Endothelial cell of umbilical vein (primary cell): ENCODE measurements around the gene CDX1. TPM values are rescaled to one million over a fixed set of nuclear protein-coding genes. Genes with fewer than 3 reads are reported as not detected.

Source experiments
- BruUV-seq: library from RNA; stranded (reverse); fragments of 400-500 nt; replicated peaks from 2 replicates; lab custom pipeline; 2021; lab: Mats Ljungman, UMichigan
- CTCF ChIA-PET: fragments of 300-600, 350-600 bp; sonication (Branson Sonifier 250); formaldehyde crosslinking; loops from one replicate; lab custom pipeline; 2021; ENCODE audit warnings: antibody characterized with exemption, inconsistent platforms; lab: Charles Lee
- POLR2A ChIA-PET: fragments of 300-600, 350-600 bp; sonication (Branson Sonifier 250); formaldehyde crosslinking; loops from one replicate; lab custom pipeline; 2021; ENCODE audit warnings: antibody characterized with exemption, inconsistent platforms; lab: Charles Lee
- DNase-seq: peaks from one replicate; pipeline ENCODE4 v3.0.0-alpha.2; 2011; ENCODE audit warnings: low read depth, low spot score
- FAIRE-seq: peaks from 2 replicates; lab custom pipeline; 2011; peaks lifted over from hg19 to GRCh38; lab: Jason Lieb, UNC
- H2AFZ ChIP-seq: 2 replicates; pipeline ENCODE4 v1.6.0; 2012; ENCODE audit warnings: low read depth, low read length, control low read depth, inconsistent platforms
- H3K27ac ChIP-seq: 2 replicates; pipeline ENCODE4 v1.5.1; 2011; ENCODE audit warnings: low read depth, mild to moderate bottlenecking, control low read depth, low read length, moderate library complexity; ENCODE audit not compliant: insufficient read depth
- H3K27me3 ChIP-seq, 2 experiments: 2 replicates each; pipeline versions ENCODE4 v1.6.0 to v1.6.1; 2011; ENCODE audit warnings: low read length in 2 of 2, mixed read lengths in 1 of 2; ENCODE audit not compliant: control insufficient read depth in 2 of 2, insufficient read depth in 2 of 2
- H3K36me3 ChIP-seq, 2 experiments: 2 replicates in 1 of 2; 3 replicates in 1 of 2; pipeline ENCODE4 v1.5.1; 2011; ENCODE audit warnings: low read length in 2 of 2, mild to moderate bottlenecking in 1 of 2, moderate library complexity in 1 of 2; ENCODE audit not compliant: control insufficient read depth in 2 of 2, insufficient read depth in 2 of 2; ENCODE audit errors: extremely low read depth in 1 of 2
- H3K4me1 ChIP-seq: 3 replicates; pipeline ENCODE4 v1.5.1; 2011; ENCODE audit warnings: mild to moderate bottlenecking, low read length; ENCODE audit not compliant: control insufficient read depth, insufficient read depth; ENCODE audit errors: extremely low read depth
- H3K4me2 ChIP-seq: 2 replicates; pipeline ENCODE4 v1.6.1; 2011; ENCODE audit warnings: low read length, control low read depth, mixed read lengths; ENCODE audit not compliant: insufficient read depth
- H3K4me3 ChIP-seq, 3 experiments: fragments of 200-600 bp in 1 of 3; sonication (generic), shearing (Covaris generic) in 1 of 3; replicated peaks in 1 of 3; 2 replicates each; pipeline ENCODE4 v1.5.1; 2011 to 2016; ENCODE audit warnings: control low read depth in 3 of 3, low read length in 3 of 3, mild to moderate bottlenecking in 2 of 3, inconsistent platforms in 1 of 3, low read depth in 1 of 3, moderate library complexity in 1 of 3; ENCODE audit not compliant: insufficient read depth in 1 of 3
- H3K79me2 ChIP-seq: 2 replicates; pipeline ENCODE4 v1.6.0; 2012; ENCODE audit warnings: low read length, inconsistent platforms; ENCODE audit not compliant: control insufficient read depth, insufficient read depth
- H3K9ac ChIP-seq: replicated peaks from 2 replicates; pipeline ENCODE3; 2011; ENCODE audit warnings: low read length, control low read depth; ENCODE audit not compliant: insufficient read depth; ENCODE audit errors: extremely low read depth
- H3K9me1 ChIP-seq: replicated peaks from 3 replicates; pipeline ENCODE4 v1.6.0; 2011; ENCODE audit warnings: mild to moderate bottlenecking, low read length; ENCODE audit not compliant: control insufficient read depth, insufficient read depth; ENCODE audit errors: extremely low read depth
- H3K9me3 ChIP-seq: replicated peaks from 2 replicates; pipeline ENCODE4 v1.5.1; 2012; ENCODE audit warnings: low read length, inconsistent platforms; ENCODE audit not compliant: control insufficient read depth, insufficient read depth
- H4K20me1 ChIP-seq: replicated peaks from 2 replicates; pipeline ENCODE3; 2011; ENCODE audit warnings: mild to moderate bottlenecking, low read length; ENCODE audit not compliant: control insufficient read depth, insufficient read depth; ENCODE audit errors: extremely low read depth
- CTCF ChIP-seq, 2 donors: IDR thresholded peaks; 1 replicate in 1 of 2; 2 replicates in 1 of 2; pipeline ENCODE4 v1.5.1; 2011; ENCODE audit warnings: low read length in 2 of 2, mild to moderate bottlenecking in 2 of 2, moderate library complexity in 2 of 2, control low read depth in 1 of 2, inconsistent platforms in 1 of 2, low read depth in 1 of 2; ENCODE audit not compliant: insufficient read depth in 1 of 2; ENCODE audit errors: extremely low read depth in 1 of 2
- EZH2 ChIP-seq: IDR thresholded peaks from 2 replicates; pipeline ENCODE4 v1.6.1; 2012; ENCODE audit warnings: borderline replicate concordance, low read depth, mild to moderate bottlenecking, moderate library complexity, low read length, inconsistent platforms; ENCODE audit not compliant: severe bottlenecking
- FOS ChIP-seq: IDR thresholded peaks from 2 replicates; pipeline ENCODE4 v1.6.1; 2011; ENCODE audit warnings: mild to moderate bottlenecking, low read length, moderate library complexity, borderline replicate concordance; ENCODE audit not compliant: insufficient read depth
- GATA2 ChIP-seq: IDR thresholded peaks from 2 replicates; pipeline ENCODE4 v1.7.0; 2011; ENCODE audit warnings: low read depth, mild to moderate bottlenecking, moderate library complexity, mixed read lengths, low read length; ENCODE audit not compliant: insufficient read length, insufficient read depth
- JUN ChIP-seq: IDR thresholded peaks from 2 replicates; pipeline ENCODE4 v1.6.1; 2011; ENCODE audit warnings: borderline replicate concordance, low read depth; ENCODE audit not compliant: insufficient read length, insufficient read depth
- MAX ChIP-seq: IDR thresholded peaks from 2 replicates; pipeline ENCODE4 v1.6.1; 2011; ENCODE audit not compliant: insufficient read depth, insufficient read length
- MYC ChIP-seq: IDR thresholded peaks from one replicate; pipeline ENCODE4 v1.6.1; 2011; ENCODE audit warnings: mild to moderate bottlenecking, low read depth, low read length
- POLR2A ChIP-seq: IDR thresholded peaks from 2 replicates; pipeline ENCODE4 v1.6.1; 2012; ENCODE audit warnings: low read depth, mild to moderate bottlenecking, control low read depth, low read length
- POLR2AphosphoS5 ChIP-seq: IDR thresholded peaks from 2 replicates; pipeline ENCODE4 v1.6.1; 2012; ENCODE audit warnings: low read depth, mild to moderate bottlenecking, control low read depth, low read length, moderate library complexity; ENCODE audit not compliant: insufficient read depth
- dilution Hi-C: fragments of 300-500 bp; cut with MboI; formaldehyde crosslinking; loops from one replicate; pipeline ENCODE4 v1.15.0; 2019; ENCODE audit warnings: low sequenced_read_pairs; ENCODE audit not compliant: extremely low pct_ligation_motif_present
- intact Hi-C: fragments of 100-400 bp; cut with micrococcal nuclease; formaldehyde crosslinking; loops from one replicate; pipeline ENCODE4 v1.10.0; 2022
- polyA plus RNA-seq, 4 experiments: library from polyadenylated mRNA; depleted of rRNA in 3 of 4; stranded (reverse) in 3 of 4; unstranded in 1 of 4; fragments of >200 nt; gene quantifications; 2 replicates each; pipeline versions ENCODE4 v1.2.1 to v1.2.3, GENCODE V29; 2011 to 2012; ENCODE audit warnings: missing spikeins in 1 of 4
- total RNA-seq: library from RNA; stranded (reverse); gene quantifications from 2 replicates; pipeline ENCODE4 v1.2.3, GENCODE V29; 2021

CDX1 gene
- total and polyA plus RNA-seq, 2 donors (not counting 3 experiments of a cell fraction or from before 2014, with no cell fraction given) = not detected

GRCh38 chr5:150138551-150139265, 27.9 kb upstream of the CDX1 start:
- peaks cover 0 to 6% of the 10 kb centered on the region in 2 experiments for H3K27me3 ChIP-seq
- no TSS peak for BruUV-seq
- no peak overlapping the region for H3K4me2 ChIP-seq
- ChIA-PET CTCF (interaction anchor here (1.2 to 3.8 kb wide), 2 partner anchors 10 to 37 kb away, joined by 4 to 11 read pairs; no protein-coding TSS in a partner anchor), POLR2A (interaction anchor here (0.8 to 1.0 kb wide), 2 partner anchors 14 to 117 kb away, joined by 3 read pairs; no protein-coding TSS in a partner anchor)
- no peak overlapping the region for H3K27ac ChIP-seq
- H2AFZ ChIP-seq = no peak overlapping the region
- no peak overlapping the region for H3K9ac ChIP-seq
- no peaks in the 10 kb centered on the region for H3K36me3 ChIP-seq
- H3K4me3 ChIP-seq = no peak overlapping the region
- dilution Hi-C loops = no loop called here
- FAIRE-seq (no peak), DNase-seq (peak; percentile 86)
- H3K9me1 ChIP-seq = no peaks in the 10 kb centered on the region
- TF ChIP-seq MYC = no peak
- TF ChIP-seq POLR2AphosphoS5 = no peak
- TF ChIP-seq EZH2 = no peak
- TF ChIP-seq GATA2 = no peak
- TF ChIP-seq POLR2A = no peak
- no peak for TF ChIP-seq JUN
- no peak for TF ChIP-seq FOS
- no peak for TF ChIP-seq CTCF (IDR thresholded peaks at IDR 0.05; ENCODE audit: extremely low read depth in 1 of 2, insufficient read depth in 1 of 2, low read depth in 1 of 2, low read length in 2 of 2)
- no peak for TF ChIP-seq MAX
- H3K4me1 ChIP-seq = peaks cover 29% of the 10 kb centered on the region
- intact Hi-C loops = loop anchor here (5.0 kb wide), 1 partner anchor 1054 kb away; no protein-coding TSS in a partner anchor
- no peaks in the 10 kb centered on the region for H3K79me2 ChIP-seq
- H3K9me3 ChIP-seq = no peaks in the 10 kb centered on the region
- H4K20me1 ChIP-seq = no peaks in the 10 kb centered on the region
